ENCODE results near the gene RFX1. TPM values are rescaled to one million over a fixed set of nuclear protein-coding genes. Genes with fewer than 3 reads are reported as not detected.

RFX1 gene
- 1 to 10 TPM; 4.5 to 9.2 (median 6.1) TPM for total RNA-seq

GRCh38 chr19:14006085-14006765 is at the start of gene RFX1:
TSS of gene RFX1 (minus strand) at chr19:14006320. CDS start at chr19:13993843, 12,477 bp downstream.
- 0 to 1% methylated on average over 35 to 55 of the region's 58 CpGs for WGBS, 2 donors
- peak within 1 kb of the TSS; percentile 77 for H3K4me3 ChIP-seq (ENCODE audit: low read depth, poor library complexity, severe bottlenecking)
- TF ChIP-seq CTCF (IDR thresholded peaks at IDR 0.05) (peak in 1 of 3 donors; percentile 17), POLR2A (IDR thresholded peaks at IDR 0.05) (no peak)
- intact Hi-C loops (cut with DNase I; ENCODE audit: low total_unique reads) = no loop called here
- DNase-seq (ENCODE audit: low spot score in 2 of 2) = peak; percentile 99 to 100

- no peak for DNase-seq (ENCODE audit: low spot score in 2 of 2)
- intact Hi-C loops (cut with DNase I; ENCODE audit: low total_unique reads) = loop anchor here (10.0 kb wide), 1 partner anchor 91 kb away; no protein-coding TSS in a partner anchor
- 85 to 90% methylated on average over 3 of the region's 3 CpGs for WGBS, 2 donors
- TF ChIP-seq POLR2A (IDR thresholded peaks at IDR 0.05) = no peak
- no peak for TF ChIP-seq CTCF (IDR thresholded peaks at IDR 0.05)
- H3K4me3 ChIP-seq (ENCODE audit: low read depth, poor library complexity, severe bottlenecking) = no peak overlapping the region
Observed at GRCh38 chr19:14055396-14055795, 49.3 kb upstream of the RFX1 start.

DNA sequence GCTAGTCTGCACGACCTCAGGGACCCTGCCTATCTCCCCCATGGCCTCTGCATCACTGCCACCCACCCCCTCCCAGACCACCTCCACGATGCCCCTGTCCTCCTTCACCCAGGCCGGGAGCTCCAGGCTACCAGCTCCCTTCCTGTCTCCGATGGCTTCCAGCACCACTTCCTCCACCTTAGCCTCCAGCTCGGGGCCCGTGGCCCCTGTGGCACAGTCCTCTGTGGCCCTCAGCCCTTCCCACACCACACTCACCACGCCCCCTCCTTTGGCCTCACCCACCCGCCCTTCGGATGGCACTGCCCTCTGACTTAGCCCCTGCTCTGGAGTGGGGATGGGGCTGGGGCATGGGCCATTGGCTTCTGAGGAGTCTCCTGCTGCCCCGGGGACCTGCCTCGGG is 48.6 kb upstream of the RFX1 start:
- no peak for TF ChIP-seq POLR2A (IDR thresholded peaks at IDR 0.05)
- TF ChIP-seq CTCF (IDR thresholded peaks at IDR 0.05) = no peak
- 51 to 61% methylated on average over 11 of the region's 11 CpGs for WGBS, 2 donors
- no peak overlapping the region for H3K4me3 ChIP-seq (ENCODE audit: low read depth, poor library complexity, severe bottlenecking)
- no peak for DNase-seq (ENCODE audit: low spot score in 2 of 2)
- intact Hi-C loops (cut with DNase I; ENCODE audit: low total_unique reads) = loop anchor here (10.0 kb wide), 1 partner anchor 90 kb away; no protein-coding TSS in a partner anchor

- intact Hi-C loops (cut with DNase I; ENCODE audit: low total_unique reads) = loop anchor here (10.0 kb wide), 1 partner anchor 89 kb away; no protein-coding TSS in a partner anchor
- H3K4me3 ChIP-seq (ENCODE audit: low read depth, poor library complexity, severe bottlenecking) = no peak overlapping the region
- DNase-seq (ENCODE audit: low spot score in 2 of 2) = no peak
- TF ChIP-seq CTCF (IDR thresholded peaks at IDR 0.05) = no peak
- TF ChIP-seq POLR2A (IDR thresholded peaks at IDR 0.05) = no peak
- 81 to 83% methylated on average over 6 of the region's 6 CpGs for WGBS, 2 donors
Observed at GRCh38 chr19:14054099-14054498, 48.0 kb upstream of the RFX1 start.

- intact Hi-C loops (cut with DNase I; ENCODE audit: low total_unique reads) = loop anchor here (10.0 kb wide), 1 partner anchor 89 kb away; no protein-coding TSS in a partner anchor
- 84 to 88% methylated on average over 6 to 11 of the region's 11 CpGs for WGBS, 2 donors
- no peak for DNase-seq (ENCODE audit: low spot score in 2 of 2)
- TF ChIP-seq POLR2A (IDR thresholded peaks at IDR 0.05) (no peak), CTCF (IDR thresholded peaks at IDR 0.05) (no peak)
- H3K4me3 ChIP-seq (ENCODE audit: low read depth, poor library complexity, severe bottlenecking) = no peak overlapping the region
Observed at GRCh38 chr19:14053500-14053899, 47.4 kb upstream of the RFX1 start.

Data from lower leg skin (tissue), 4 donors.